Body of pancreas (tissue), 4 donors: ENCODE results near the gene PATZ1.
"Not testable (repeated sequence)": the region's sequence is repeated elsewhere in the genome, so short reads cannot be mapped to it uniquely, and the experiment has no call there.

Experiments
- CTCF ChIP-seq, 7 experiments: fragments of 450-650 bp in 4 of 7; fragments of 200-600 bp in 3 of 7; sonication (generic) in 3 of 7; IDR thresholded peaks; one replicate each; pipeline ENCODE4 v1.5.1; 2016 to 2019; ENCODE audit warnings: antibody characterized with exemption in 7 of 7
- POLR2A ChIP-seq, 3 donors: fragments of 450-650 bp; IDR thresholded peaks; one replicate each; pipeline ENCODE4 v1.6.1; 2016; ENCODE audit warnings: antibody characterized with exemption in 3 of 3, mild to moderate bottlenecking in 2 of 3

- not testable (repeated sequence) for TF ChIP-seq CTCF, POLR2A (IDR thresholded peaks at IDR 0.05)
These were observed 32.5 kb upstream of the PATZ1 start for GRCh38 chr22:31378651-31379050.
